Astrocyte (in vitro differentiated cells and primary cell): ENCODE data around the gene PEX16. TPM values are rescaled to one million over a fixed set of nuclear protein-coding genes. Genes with fewer than 3 reads are reported as not detected.

Source experiments
- DNase-seq: peaks from one replicate; pipeline ENCODE4 v3.0.0-alpha.2; 2010; ENCODE audit warnings: low read depth
- FAIRE-seq: peaks from 2 replicates; lab custom pipeline; 2011; peaks lifted over from hg19 to GRCh38; lab: Jason Lieb, UNC
- H2AFZ ChIP-seq: 2 replicates; pipeline ENCODE4 v1.6.0; 2012; ENCODE audit warnings: low read depth, low read length, inconsistent platforms
- H3K27ac ChIP-seq: 2 replicates; pipeline ENCODE4 v1.5.1; 2011; ENCODE audit warnings: low read depth, low read length, inconsistent platforms
- H3K27me3 ChIP-seq: 2 replicates; pipeline ENCODE4 v1.6.0; 2011; ENCODE audit warnings: low read length, inconsistent platforms; ENCODE audit not compliant: insufficient read depth
- H3K36me3 ChIP-seq: 2 replicates; pipeline ENCODE4 v1.5.1; 2011; ENCODE audit warnings: low read length, inconsistent platforms; ENCODE audit not compliant: insufficient read depth
- H3K4me1 ChIP-seq: 2 replicates; pipeline ENCODE4 v1.5.1; 2011; ENCODE audit warnings: low read length, inconsistent platforms; ENCODE audit not compliant: insufficient read depth
- H3K4me2 ChIP-seq: 2 replicates; pipeline ENCODE4 v1.6.0; 2012; ENCODE audit warnings: low read length, inconsistent platforms
- H3K4me3 ChIP-seq: 2 replicates; pipeline ENCODE4 v1.5.1; 2011; ENCODE audit warnings: low read depth, mild to moderate bottlenecking, low read length, inconsistent platforms; ENCODE audit not compliant: insufficient read depth
- H3K79me2 ChIP-seq: 2 replicates; pipeline ENCODE4 v1.6.0; 2012; ENCODE audit warnings: mild to moderate bottlenecking, low read length, inconsistent platforms; ENCODE audit not compliant: insufficient read depth
- H3K9ac ChIP-seq: 2 replicates; pipeline ENCODE4 v1.6.0; 2012; ENCODE audit warnings: mild to moderate bottlenecking, low read length, inconsistent platforms
- H3K9me3 ChIP-seq: 2 replicates; pipeline ENCODE4 v1.5.1; 2012; ENCODE audit warnings: low read depth, mild to moderate bottlenecking, low read length, inconsistent platforms; ENCODE audit not compliant: insufficient read depth
- H4K20me1 ChIP-seq: 2 replicates; pipeline ENCODE4 v1.6.0; 2012; ENCODE audit warnings: low read length, inconsistent platforms; ENCODE audit not compliant: insufficient read depth
- H3K27ac Mint-ChIP-seq: one replicate; pipeline ENCODE4 v1.8.0; 2021; ENCODE audit warnings: mild to moderate bottlenecking, mixed read lengths; ENCODE audit not compliant: unreplicated experiment
- H3K27me3 Mint-ChIP-seq: one replicate; pipeline ENCODE4 v1.8.0; 2021; ENCODE audit warnings: low read depth, mixed read lengths; ENCODE audit not compliant: unreplicated experiment
- H3K36me3 Mint-ChIP-seq: one replicate; pipeline ENCODE4 v1.8.0; 2021; ENCODE audit warnings: low read depth, mixed read lengths; ENCODE audit not compliant: unreplicated experiment
- H3K4me1 Mint-ChIP-seq: one replicate; pipeline ENCODE4 v1.8.0; 2021; ENCODE audit warnings: low read depth, mixed read lengths; ENCODE audit not compliant: unreplicated experiment
- H3K4me3 Mint-ChIP-seq: one replicate; pipeline ENCODE4 v1.8.0; 2021; ENCODE audit warnings: mild to moderate bottlenecking, moderate library complexity, mixed read lengths; ENCODE audit not compliant: unreplicated experiment
- H3K9me3 Mint-ChIP-seq: one replicate; pipeline ENCODE4 v1.8.0; 2021; ENCODE audit warnings: mild to moderate bottlenecking, mixed read lengths; ENCODE audit not compliant: unreplicated experiment
- EZH2 ChIP-seq: IDR thresholded peaks from 2 replicates; pipeline ENCODE4 v1.6.1; 2012; ENCODE audit warnings: mild to moderate bottlenecking, low read length, inconsistent platforms; ENCODE audit not compliant: insufficient read depth
- total RNA-seq: library from RNA; stranded (reverse); gene quantifications from 2 replicates; pipeline ENCODE4 v1.2.1, GENCODE V29; 2021
- TF ChIP-seq, protein P1 (sequence below): IDR thresholded peaks from 2 replicates; pipeline ENCODE4 v1.5.1; 2011; ENCODE audit warnings: low read depth, mild to moderate bottlenecking, inconsistent platforms, low read length, moderate library complexity; ENCODE audit not compliant: insufficient read depth

The PEX16 gene
- total RNA-seq, 1 donor from 2014 or later: 25.9 TPM

DNA sequence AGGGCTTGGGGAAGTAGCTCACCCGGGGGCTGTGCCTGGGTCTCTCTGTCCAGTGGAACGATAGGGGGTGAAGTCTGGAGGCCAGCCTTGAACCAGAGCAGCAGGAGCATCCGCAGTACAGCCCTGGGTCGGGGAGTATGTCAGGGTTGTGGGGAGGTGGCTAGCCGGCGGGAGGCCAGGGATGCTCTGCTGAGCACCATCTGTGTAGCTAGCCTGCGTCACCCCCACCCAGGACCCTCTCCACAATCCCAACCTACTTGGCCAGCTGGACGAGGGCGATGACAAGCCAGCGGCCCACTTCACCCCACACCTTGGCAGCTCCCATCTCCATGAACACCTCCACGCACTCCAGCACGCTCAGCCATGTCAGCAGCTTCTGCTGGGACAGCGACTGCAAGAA lies 2.2 kb downstream of the PEX16 start:
- H3K36me3 Mint-ChIP-seq: peaks cover 4% of the 10 kb centered on the region
- H3K4me3 Mint-ChIP-seq: no peak overlapping the region

DNA sequence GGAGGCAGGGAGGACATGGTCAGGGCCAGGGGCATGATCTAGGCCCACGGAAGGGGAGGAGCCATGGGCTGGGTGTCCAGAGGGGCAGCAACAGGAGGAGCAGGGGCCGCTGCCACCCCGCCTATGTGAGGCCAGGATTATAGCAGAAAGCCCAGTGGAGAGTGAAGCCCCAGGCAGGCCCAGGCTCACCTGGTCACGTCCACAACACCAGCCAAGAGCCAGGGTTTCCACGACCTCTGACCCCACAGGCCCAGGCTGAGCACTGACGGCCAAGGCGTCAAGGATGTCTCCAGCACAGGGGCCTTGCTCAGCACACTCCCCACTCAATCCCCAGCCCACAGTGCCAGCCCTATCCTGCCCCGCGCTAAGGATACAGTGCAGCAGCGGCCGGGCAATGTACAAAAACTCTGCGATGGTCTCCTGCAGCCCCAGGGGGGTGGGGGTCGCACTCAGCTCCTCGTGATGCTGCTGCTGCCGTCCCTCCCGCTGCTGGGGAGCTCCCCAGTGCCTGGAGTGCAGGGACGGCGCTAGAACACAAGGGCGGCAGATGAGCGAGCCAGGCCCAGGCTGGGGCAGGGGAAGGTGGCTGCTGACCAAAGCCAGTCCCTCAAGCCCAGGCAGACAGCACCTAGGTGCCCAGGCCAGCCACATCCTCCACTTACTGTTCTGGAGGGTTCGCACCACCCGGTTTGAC lies 3.6 kb downstream of the PEX16 start:
- H3K9ac ChIP-seq: no peak overlapping the region
- FAIRE-seq: no peak
- H3K4me2 ChIP-seq: no peak overlapping the region
- H3K4me3 Mint-ChIP-seq: no peak overlapping the region
- H3K27me3 Mint-ChIP-seq: no peaks in the 10 kb centered on the region
- peaks cover 7% of the 10 kb centered on the region for H3K36me3 ChIP-seq
- no peak overlapping the region for H3K27ac Mint-ChIP-seq
- H3K9me3 Mint-ChIP-seq: no peaks in the 10 kb centered on the region
- peaks cover 24% of the 10 kb centered on the region for H3K79me2 ChIP-seq
- H3K36me3 Mint-ChIP-seq: peaks cover 4% of the 10 kb centered on the region
- no peak for DNase-seq
- H3K27me3 ChIP-seq: no peaks in the 10 kb centered on the region
- no peak overlapping the region for H3K4me3 ChIP-seq
- TF ChIP-seq, protein P1, sequence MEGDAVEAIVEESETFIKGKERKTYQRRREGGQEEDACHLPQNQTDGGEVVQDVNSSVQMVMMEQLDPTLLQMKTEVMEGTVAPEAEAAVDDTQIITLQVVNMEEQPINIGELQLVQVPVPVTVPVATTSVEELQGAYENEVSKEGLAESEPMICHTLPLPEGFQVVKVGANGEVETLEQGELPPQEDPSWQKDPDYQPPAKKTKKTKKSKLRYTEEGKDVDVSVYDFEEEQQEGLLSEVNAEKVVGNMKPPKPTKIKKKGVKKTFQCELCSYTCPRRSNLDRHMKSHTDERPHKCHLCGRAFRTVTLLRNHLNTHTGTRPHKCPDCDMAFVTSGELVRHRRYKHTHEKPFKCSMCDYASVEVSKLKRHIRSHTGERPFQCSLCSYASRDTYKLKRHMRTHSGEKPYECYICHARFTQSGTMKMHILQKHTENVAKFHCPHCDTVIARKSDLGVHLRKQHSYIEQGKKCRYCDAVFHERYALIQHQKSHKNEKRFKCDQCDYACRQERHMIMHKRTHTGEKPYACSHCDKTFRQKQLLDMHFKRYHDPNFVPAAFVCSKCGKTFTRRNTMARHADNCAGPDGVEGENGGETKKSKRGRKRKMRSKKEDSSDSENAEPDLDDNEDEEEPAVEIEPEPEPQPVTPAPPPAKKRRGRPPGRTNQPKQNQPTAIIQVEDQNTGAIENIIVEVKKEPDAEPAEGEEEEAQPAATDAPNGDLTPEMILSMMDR: no peak
- no peak for TF ChIP-seq EZH2
- no peak overlapping the region for H2AFZ ChIP-seq
- H3K9me3 ChIP-seq: no peaks in the 10 kb centered on the region
- H3K4me1 Mint-ChIP-seq: peaks cover 11% of the 10 kb centered on the region
- peaks cover 6% of the 10 kb centered on the region for H3K4me1 ChIP-seq
- H3K27ac ChIP-seq: no peak overlapping the region
- H4K20me1 ChIP-seq: peaks cover 10% of the 10 kb centered on the region

More for the DNA sequence above, 2.2 kb downstream of the PEX16 start:
- Mint-ChIP-seq H3K9me3 (no peaks in the 10 kb centered on the region), H3K27ac (no peak overlapping the region), H3K27me3 (peaks cover 1% of the 10 kb centered on the region), H3K4me1 (peaks cover 11% of the 10 kb centered on the region)
- Histone ChIP-seq H3K27me3 (no peaks in the 10 kb centered on the region), H4K20me1 (peaks cover 9% of the 10 kb centered on the region), H3K36me3 (peaks cover 7% of the 10 kb centered on the region), H3K4me2 (no peak overlapping the region), H3K9ac (no peak overlapping the region), H3K4me3 (no peak overlapping the region), H3K27ac (no peak overlapping the region), H3K4me1 (peaks cover 6% of the 10 kb centered on the region), H3K9me3 (no peaks in the 10 kb centered on the region), H2AFZ (no peak overlapping the region), H3K79me2 (peaks cover 24% of the 10 kb centered on the region)
- FAIRE-seq (no peak), DNase-seq (no peak)
- TF ChIP-seq, protein P1: no peak
- TF ChIP-seq EZH2: no peak

DNA sequence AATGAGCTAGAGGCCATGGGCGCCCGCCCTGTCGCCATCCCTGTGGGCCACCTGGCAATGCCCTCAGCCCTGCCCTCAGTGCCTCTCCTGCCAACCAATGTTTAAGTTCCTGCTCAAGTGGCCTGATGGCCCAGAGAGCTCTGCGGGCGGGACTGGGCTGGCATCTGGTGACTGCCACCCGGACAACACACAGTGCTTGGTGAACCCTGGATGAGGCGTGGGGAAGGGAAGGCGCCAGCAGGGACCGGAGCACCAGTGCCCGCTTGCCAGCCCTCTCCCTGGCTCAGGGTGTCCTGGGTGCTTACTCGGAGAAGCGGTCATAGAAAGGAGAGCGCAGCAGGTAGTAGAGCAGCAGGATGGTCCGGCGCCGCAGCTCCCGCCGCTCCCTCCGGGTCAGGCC lies 4.2 kb downstream of the PEX16 start:
- Mint-ChIP-seq H3K9me3 (no peaks in the 10 kb centered on the region), H3K27me3 (no peaks in the 10 kb centered on the region), H3K36me3 (peaks cover 4% of the 10 kb centered on the region), H3K27ac (no peak overlapping the region), H3K4me1 (peaks cover 11% of the 10 kb centered on the region), H3K4me3 (no peak overlapping the region)
- H3K4me1 ChIP-seq: peaks cover 6% of the 10 kb centered on the region
- peaks cover 24% of the 10 kb centered on the region for H3K79me2 ChIP-seq
- peaks cover 16% of the 10 kb centered on the region for H4K20me1 ChIP-seq
- H3K36me3 ChIP-seq: peaks cover 7% of the 10 kb centered on the region
- FAIRE-seq (no peak), DNase-seq (no peak)
- H3K4me3 ChIP-seq: no peak overlapping the region
- H2AFZ ChIP-seq: no peak overlapping the region
- TF ChIP-seq, protein P1: no peak
- TF ChIP-seq EZH2: no peak
- H3K9ac ChIP-seq: no peak overlapping the region
- H3K4me2 ChIP-seq: no peak overlapping the region
- no peaks in the 10 kb centered on the region for H3K9me3 ChIP-seq
- H3K27me3 ChIP-seq: no peaks in the 10 kb centered on the region
- H3K27ac ChIP-seq: no peak overlapping the region
